ENCODE results near the gene SYK. TPM values are rescaled to one million over a fixed set of nuclear protein-coding genes. Genes with fewer than 3 reads are reported as not detected.
"Not testable (repeated sequence)": the region's sequence is repeated elsewhere in the genome, so short reads cannot be mapped to it uniquely, and the experiment has no call there.

SYK gene
- polyA plus RNA-seq, 3 donors = 51.1 to 186 (median 177) TPM

GRCh38 chr9:90818279-90818678, 16.7 kb downstream of the SYK start:
- Histone ChIP-seq H3K9ac (ENCODE audit: insufficient read depth, low read length, poor library complexity, severe bottlenecking) (no peak overlapping the region), H3K4me2 (replicated peaks; ENCODE audit: extremely low read depth, low read length, poor library complexity, severe bottlenecking) (no peak overlapping the region), H3K27ac (ENCODE audit: low read depth in 1 of 2, low read length in 2 of 2) (peak overlapping the region; percentile 5 to 52), H3K79me2 (ENCODE audit: insufficient read depth, low read length) (peaks cover 100% of the 10 kb centered on the region), H3K9me3 (replicated peaks in 1 of 2; ENCODE audit: control insufficient read depth in 1 of 2, insufficient read depth in 1 of 2, low read length in 2 of 2) (no peaks in the 10 kb centered on the region), H3K4me1 (ENCODE audit: control insufficient read depth in 1 of 2, insufficient read depth in 2 of 2, low read length in 2 of 2) (peaks cover 50 to 72% of the 10 kb centered on the region in 2 donors), H3K27me3 (ENCODE audit: control insufficient read depth in 2 of 2, insufficient read depth in 2 of 2, low read length in 2 of 2) (no peaks in the 10 kb centered on the region), H3K36me3 (replicated peaks in 1 of 2; ENCODE audit: control insufficient read depth in 1 of 2, insufficient read depth in 2 of 2, low read length in 2 of 2) (peaks cover 18 to 74% of the 10 kb centered on the region in 2 donors), H3K4me3 (replicated peaks in 1 of 3; ENCODE audit: low read depth in 2 of 3, low read length in 3 of 3) (no peak overlapping the region), H2AFZ (ENCODE audit: insufficient read depth, low read depth, low read length, poor library complexity, severe bottlenecking) (no peak overlapping the region), H4K20me1 (ENCODE audit: insufficient read depth, low read length) (peaks cover 98% of the 10 kb centered on the region)
- WGBS (ENCODE audit: insufficient coverage) = 100% methylated on average over 3 of the region's 6 CpGs
- H3K4me3 Mint-ChIP-seq = no peak overlapping the region
- H3K4me1 Mint-ChIP-seq = peaks cover 73% of the 10 kb centered on the region
- no peak for TF ChIP-seq CTCF (IDR thresholded peaks at IDR 0.05)
- intact Hi-C loops (cut with micrococcal nuclease) = no loop called here
- peaks cover 8 to 15% (median 11%) of the 10 kb centered on the region in 7 donors for H3K9me3 Mint-ChIP-seq
- no peak for DNase-seq
- no peaks in the 10 kb centered on the region for H3K27me3 Mint-ChIP-seq (ENCODE audit: low read depth in 3 of 3)
- H3K36me3 Mint-ChIP-seq = peaks cover 61 to 65% of the 10 kb centered on the region in 2 donors
- H3K27ac Mint-ChIP-seq = peak overlapping the region in 5 of 7 donors; percentile 17 to 44 (median 33)

GRCh38 chr9:90820406-90820805, 18.8 kb downstream of the SYK start:
- Histone ChIP-seq H3K36me3 (replicated peaks in 1 of 2; ENCODE audit: control insufficient read depth in 1 of 2, insufficient read depth in 2 of 2, low read length in 2 of 2) (peaks cover 20 to 81% of the 10 kb centered on the region in 2 donors), H3K27ac (ENCODE audit: low read depth in 1 of 2, low read length in 2 of 2) (peak overlapping the region in 1 of 2 donors; percentile 19), H4K20me1 (ENCODE audit: insufficient read depth, low read length) (peaks cover 95% of the 10 kb centered on the region), H3K4me1 (ENCODE audit: control insufficient read depth in 1 of 2, insufficient read depth in 2 of 2, low read length in 2 of 2) (peaks cover 32 to 59% of the 10 kb centered on the region in 2 donors), H3K79me2 (ENCODE audit: insufficient read depth, low read length) (peaks cover 100% of the 10 kb centered on the region)
- not testable (repeated sequence) for H3K4me3 Mint-ChIP-seq; H3K9me3 ChIP-seq (replicated peaks in 1 of 2; ENCODE audit: control insufficient read depth in 1 of 2, insufficient read depth in 1 of 2, low read length in 2 of 2); DNase-seq; H3K27me3 ChIP-seq (ENCODE audit: control insufficient read depth in 2 of 2, insufficient read depth in 2 of 2, low read length in 2 of 2); H3K27me3 Mint-ChIP-seq (ENCODE audit: low read depth in 3 of 3); H3K9ac ChIP-seq (ENCODE audit: insufficient read depth, low read length, poor library complexity, severe bottlenecking); H2AFZ ChIP-seq (ENCODE audit: insufficient read depth, low read depth, low read length, poor library complexity, severe bottlenecking); H3K4me2 ChIP-seq (replicated peaks; ENCODE audit: extremely low read depth, low read length, poor library complexity, severe bottlenecking); H3K4me3 ChIP-seq (replicated peaks in 1 of 3; ENCODE audit: low read depth in 2 of 3, low read length in 3 of 3)
- WGBS (ENCODE audit: insufficient coverage) = 73% methylated on average over 3 of the region's 4 CpGs
- Mint-ChIP-seq H3K36me3 (peaks cover 73 to 79% of the 10 kb centered on the region in 2 donors), H3K9me3 (peaks cover 8 to 15% (median 11%) of the 10 kb centered on the region in 7 donors), H3K27ac (peak overlapping the region in 2 of 7 donors; percentile 47 to 73), H3K4me1 (peaks cover 63% of the 10 kb centered on the region)
- intact Hi-C loops (cut with micrococcal nuclease) = loop anchor here in 1 of 2 donors (10.0 kb wide), 1 partner anchor 46 kb away; no protein-coding TSS in a partner anchor

GRCh38 chr9:90821236-90821635, 19.6 kb downstream of the SYK start:
- peaks cover 95% of the 10 kb centered on the region for H4K20me1 ChIP-seq (ENCODE audit: insufficient read depth, low read length)
- H3K9me3 ChIP-seq (replicated peaks in 1 of 2; ENCODE audit: control insufficient read depth in 1 of 2, insufficient read depth in 1 of 2, low read length in 2 of 2); H2AFZ ChIP-seq (ENCODE audit: insufficient read depth, low read depth, low read length, poor library complexity, severe bottlenecking); H3K4me3 Mint-ChIP-seq; H3K9ac ChIP-seq (ENCODE audit: insufficient read depth, low read length, poor library complexity, severe bottlenecking); H3K4me3 ChIP-seq (replicated peaks in 1 of 3; ENCODE audit: low read depth in 2 of 3, low read length in 3 of 3); H3K27me3 Mint-ChIP-seq (ENCODE audit: low read depth in 3 of 3); H3K27me3 ChIP-seq (ENCODE audit: control insufficient read depth in 2 of 2, insufficient read depth in 2 of 2, low read length in 2 of 2); H3K4me2 ChIP-seq (replicated peaks; ENCODE audit: extremely low read depth, low read length, poor library complexity, severe bottlenecking): not testable (repeated sequence)
- Mint-ChIP-seq H3K9me3 (peaks cover 8 to 15% (median 11%) of the 10 kb centered on the region in 7 donors), H3K36me3 (peaks cover 80 to 84% of the 10 kb centered on the region in 2 donors), H3K4me1 (peaks cover 63% of the 10 kb centered on the region), H3K27ac (peak overlapping the region; percentile 33 to 88 (median 66))
- peaks cover 100% of the 10 kb centered on the region for H3K79me2 ChIP-seq (ENCODE audit: insufficient read depth, low read length)
- peaks cover 20 to 82% of the 10 kb centered on the region in 2 donors for H3K36me3 ChIP-seq (replicated peaks in 1 of 2; ENCODE audit: control insufficient read depth in 1 of 2, insufficient read depth in 2 of 2, low read length in 2 of 2)
- DNase-seq = peak in 1 of 3 donors; percentile 42
- intact Hi-C loops (cut with micrococcal nuclease) = loop anchor here in 1 of 2 donors (10.0 kb wide), 1 partner anchor 46 kb away; no protein-coding TSS in a partner anchor
- H3K27ac ChIP-seq (ENCODE audit: low read depth in 1 of 2, low read length in 2 of 2) = peak overlapping the region in 1 of 2 donors; percentile 62
- peaks cover 32 to 59% of the 10 kb centered on the region in 2 donors for H3K4me1 ChIP-seq (ENCODE audit: control insufficient read depth in 1 of 2, insufficient read depth in 2 of 2, low read length in 2 of 2)
- WGBS (ENCODE audit: insufficient coverage) = no CpG with 5 or more reads among the region's 1 CpG

All from CD14-positive monocyte (primary cell).